K562 (cell line): ENCODE measurements around the gene COMP. TPM values are rescaled to one million over a fixed set of nuclear protein-coding genes. Genes with fewer than 3 reads are reported as not detected.
A peak's percentile ranks its signal among the peaks of the same experiment; 100 is the strongest.

Source experiments
- ARID2 ChIP-seq: fragments of 450-650 bp; IDR thresholded peaks from 2 replicates; pipeline ENCODE4 v1.6.1; 2017; ENCODE audit warnings: antibody characterized with exemption, mild to moderate bottlenecking
- ATF2 ChIP-seq: sonication (generic); formaldehyde crosslinking; IDR thresholded peaks from 2 replicates; pipeline ENCODE4 v1.8.1; 2022; ENCODE audit warnings: missing genetic modification reagents
- CGGBP1 ChIP-seq: fragments of 250-450 bp; sonication (Bioruptor Pico); IDR thresholded peaks from 2 replicates; pipeline ENCODE4 v1.9.0; 2021; ENCODE audit warnings: mild to moderate bottlenecking
- HEY1 ChIP-seq: fragments of 250-450 bp; sonication (Bioruptor Pico); IDR thresholded peaks from 2 replicates; pipeline ENCODE4 v1.5.0; 2020; ENCODE audit warnings: mild to moderate bottlenecking, moderate library complexity, borderline replicate concordance
- MCM2 ChIP-seq: fragments of 450-650 bp; IDR thresholded peaks from 2 replicates; pipeline ENCODE4 v1.6.1; 2017; ENCODE audit warnings: low read depth, mild to moderate bottlenecking
- NFIC ChIP-seq: fragments of 450-650 bp; IDR thresholded peaks from 2 replicates; pipeline ENCODE4 v1.6.1; 2017; ENCODE audit warnings: mild to moderate bottlenecking, inconsistent platforms
- POLR2B ChIP-seq: fragments of 450-650 bp; IDR thresholded peaks from 2 replicates; pipeline ENCODE4 v1.6.1; 2018; ENCODE audit warnings: low read depth; ENCODE audit not compliant: partially characterized antibody
- PPARD ChIP-seq: fragments of 250-450 bp; sonication (Bioruptor Pico); IDR thresholded peaks from 2 replicates; pipeline ENCODE4 v1.8.0; 2022; ENCODE audit warnings: inconsistent platforms, mild to moderate bottlenecking, moderate library complexity
- RBM17 ChIP-seq: fragments of 200-400 bp; formaldehyde crosslinking; IDR thresholded peaks from 2 replicates; pipeline ENCODE4 v1.6.1; 2017; ENCODE audit warnings: low read depth, mild to moderate bottlenecking, low read length, borderline replicate concordance
- SFPQ ChIP-seq: fragments of 200-400 bp; formaldehyde crosslinking; IDR thresholded peaks from 2 replicates; pipeline ENCODE4 v1.6.1; 2017; ENCODE audit warnings: mild to moderate bottlenecking, low read depth, low read length, moderate library complexity
- TAF1 ChIP-seq: IDR thresholded peaks from 2 replicates; pipeline ENCODE4 v1.6.1; 2011; ENCODE audit warnings: mild to moderate bottlenecking, low read length, moderate library complexity; ENCODE audit not compliant: insufficient read depth, control insufficient read depth, severe bottlenecking; ENCODE audit errors: extremely low read depth
- TBL1XR1 ChIP-seq, 2 experiments: IDR thresholded peaks; 2 replicates each; pipeline ENCODE4 v1.6.1; 2012; ENCODE audit warnings: improper control_type of control experiment in 2 of 2, low read length in 2 of 2, mild to moderate bottlenecking in 1 of 2
- ZBTB9 ChIP-seq: fragments of 450-650 bp; formaldehyde crosslinking; IDR thresholded peaks from 2 replicates; pipeline ENCODE4 v1.4.0; 2020; ENCODE audit warnings: mild to moderate bottlenecking, moderate library complexity
- polyA plus RNA-seq, 8 experiments: library from polyadenylated mRNA; depleted of rRNA in 4 of 8; stranded (reverse) in 5 of 8; unstranded in 3 of 8; fragments of >200 nt; fragmentation: Nextera tagmentation in 2 of 8; fragmentation: Illumina TruSeq in 1 of 8; extraction: Ambion mirVana in 2 of 8; extraction: Trizol in 1 of 8; gene quantifications; 2 replicates each; pipeline versions ENCODE4 v1.2.1 to v1.2.3, GENCODE V29; 2011 to 2014; ENCODE audit warnings: inconsistent platforms in 1 of 8, missing spikeins in 1 of 8
- total RNA-seq, 7 experiments: library from RNA; depleted of rRNA in 6 of 7; stranded (reverse); fragments of >200 nt in 6 of 7; fragmentation: Illumina TruSeq in 2 of 7; extraction: Trizol in 2 of 7; gene quantifications; 2 replicates each; pipeline versions ENCODE4 v1.2.1 to v1.2.3, GENCODE V29; 2011 to 2021; ENCODE audit warnings: low replicate concordance in 1 of 7

The COMP gene
- total and polyA plus RNA-seq, 9 of the 15 experiments (the other 6 are each of a cell fraction or from before 2014, with no cell fraction given) = 0.07 TPM; not detected in 8

- TF ChIP-seq ATF2 (CRISPR knock-in tag) (no peak), HEY1 (no peak), TAF1 (peak; percentile 95), TBL1XR1 (IDR thresholded peaks at IDR 0.05; ENCODE audit: low read length in 2 of 2) (no peak), ZBTB9 (peak; percentile 75; the same call in 1 of the 2 replicates), SFPQ (no peak), PPARD (no peak), RBM17 (no peak), ARID2 (no peak), CGGBP1 (CRISPR knock-in tag) (no peak), POLR2B (peak; percentile 46), MCM2 (no peak), NFIC (no peak)
Observed at GRCh38 chr19:18831524-18832305, 40.6 kb upstream of the COMP start, which contains the start of gene UPF1 (continued).
